Frontal cortex (tissue), 4 donors: Measurements from ENCODE around the gene DNAH14. TPM values are rescaled to one million over a fixed set of nuclear protein-coding genes. Genes with fewer than 3 reads are reported as not detected.
A peak's percentile ranks its signal among the peaks of the same experiment; 100 is the strongest.

Experiments
- DNase-seq, 2 donors: peaks; one replicate each; pipeline ENCODE4 v3.0.0; 2012; ENCODE audit warnings: low spot score in 2 of 2
- FAIRE-seq: peaks from 2 replicates; lab custom pipeline; 2012; peaks lifted over from hg19 to GRCh38; lab: Jason Lieb, UNC
- total RNA-seq: library from RNA; depleted of rRNA; stranded (reverse); fragments of >200 nt; gene quantifications from one replicate; pipeline ENCODE4 v1.2.3, GENCODE V29; 2014
- donor health status: control.
- donor health status: control.
- donor health status: control.

DNAH14 gene
- total RNA-seq, 1 donor from 2014 or later = 37.5 TPM

DNA sequence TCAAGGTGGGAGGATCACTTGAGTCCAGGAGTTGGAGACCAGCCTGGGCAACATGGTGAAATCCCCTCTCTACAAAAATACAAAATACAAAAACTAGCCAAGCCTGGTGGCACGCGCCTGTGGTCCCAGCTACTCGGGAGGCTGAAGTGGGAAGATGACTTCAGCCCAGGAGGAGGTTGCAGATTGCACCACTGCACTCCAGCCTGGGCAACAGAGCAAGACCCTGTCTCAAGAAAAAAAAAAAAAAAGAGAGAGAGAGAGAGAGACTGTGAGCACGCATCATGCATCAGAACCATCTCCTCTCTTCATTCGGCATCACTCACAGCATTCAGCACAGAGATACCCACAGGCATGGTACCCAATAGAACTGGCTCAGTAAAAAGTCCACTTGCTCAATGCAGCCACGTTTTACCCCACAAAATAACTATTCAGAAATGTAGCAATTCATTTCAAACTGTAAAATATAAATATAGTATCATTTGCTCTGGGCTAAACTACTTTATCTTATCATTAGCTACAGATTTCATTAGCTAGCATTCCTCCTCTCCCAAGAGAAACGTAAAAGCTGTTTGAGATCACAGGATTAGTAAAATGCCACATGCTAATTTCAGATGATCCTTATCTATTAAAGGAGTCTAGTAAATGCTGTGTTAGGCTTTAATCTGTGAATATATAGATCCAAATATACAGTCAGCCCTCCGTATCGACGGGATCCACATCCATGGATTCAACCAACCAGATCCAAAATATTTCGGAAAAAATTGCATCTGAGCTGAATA is 486.7 kb downstream of the DNAH14 start:
- FAIRE-seq = no peak
- no peak for DNase-seq

DNA sequence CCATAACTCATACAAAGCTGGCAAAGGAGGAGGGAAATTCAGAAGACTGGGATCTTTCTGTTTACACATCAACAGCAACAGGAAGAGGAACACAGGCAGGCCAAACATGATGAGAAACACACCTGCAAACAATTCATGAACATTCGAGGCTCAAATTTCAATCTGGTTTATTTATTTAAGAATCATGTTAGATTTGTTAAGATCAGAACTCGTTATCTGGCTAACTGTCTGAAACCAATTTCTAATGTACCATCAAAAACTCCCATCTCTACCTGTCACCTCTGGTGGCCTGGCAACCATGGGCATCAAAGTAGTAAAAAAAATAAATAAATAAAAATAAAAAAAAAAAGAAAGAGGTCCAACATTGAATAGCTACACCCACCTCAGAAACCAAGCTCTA is 488.6 kb downstream of the DNAH14 start:
- DNase-seq = no peak
- FAIRE-seq = no peak

DNA sequence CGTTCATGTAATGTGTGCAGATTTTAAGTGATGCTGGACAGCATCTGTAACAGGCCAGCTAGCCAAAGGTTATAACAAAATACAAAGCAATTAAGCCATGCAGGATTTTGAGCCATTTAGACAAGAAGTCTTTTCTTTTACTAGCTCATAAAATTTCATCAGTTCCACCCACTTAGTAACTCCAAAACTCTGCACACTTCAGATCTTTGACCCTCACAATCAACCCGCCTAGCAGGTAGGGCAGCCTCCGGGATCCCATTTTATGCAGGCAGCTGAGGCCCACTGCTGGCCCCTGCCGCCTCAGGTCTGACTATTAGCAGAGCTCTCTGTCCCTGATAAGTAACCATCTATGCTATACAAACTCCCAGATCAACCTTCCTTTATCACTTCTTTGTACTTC is 489.1 kb downstream of the DNAH14 start:
- no peak for DNase-seq
- no peak for FAIRE-seq

DNA sequence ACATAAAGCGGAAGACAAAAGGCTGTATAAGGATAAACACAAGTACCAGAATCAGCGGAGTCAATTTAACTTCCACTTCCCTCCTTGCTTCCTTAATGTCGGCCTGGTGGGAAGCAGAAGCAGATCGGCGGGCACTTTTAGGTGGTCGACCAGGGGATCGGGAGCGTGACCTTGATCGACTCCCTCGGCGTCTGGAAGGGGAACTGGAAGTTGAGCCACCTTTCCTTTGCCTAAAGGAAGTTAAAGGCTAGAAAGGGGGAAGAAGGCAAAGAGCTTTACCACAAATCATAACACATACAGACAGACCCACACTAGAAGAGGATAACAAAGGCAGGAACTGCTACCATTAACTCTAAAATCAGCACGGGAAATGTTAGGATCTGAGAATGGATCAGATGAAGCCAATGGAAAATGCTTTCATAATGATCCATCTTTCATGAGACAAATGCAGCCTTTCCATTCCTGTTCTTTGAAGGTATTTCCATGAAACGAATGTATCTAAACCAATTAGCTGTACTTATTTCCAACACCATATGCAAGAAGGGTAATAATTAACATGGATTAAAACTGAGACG is 492.6 kb downstream of the DNAH14 start:
- DNase-seq (no peak), FAIRE-seq (no peak)

DNA sequence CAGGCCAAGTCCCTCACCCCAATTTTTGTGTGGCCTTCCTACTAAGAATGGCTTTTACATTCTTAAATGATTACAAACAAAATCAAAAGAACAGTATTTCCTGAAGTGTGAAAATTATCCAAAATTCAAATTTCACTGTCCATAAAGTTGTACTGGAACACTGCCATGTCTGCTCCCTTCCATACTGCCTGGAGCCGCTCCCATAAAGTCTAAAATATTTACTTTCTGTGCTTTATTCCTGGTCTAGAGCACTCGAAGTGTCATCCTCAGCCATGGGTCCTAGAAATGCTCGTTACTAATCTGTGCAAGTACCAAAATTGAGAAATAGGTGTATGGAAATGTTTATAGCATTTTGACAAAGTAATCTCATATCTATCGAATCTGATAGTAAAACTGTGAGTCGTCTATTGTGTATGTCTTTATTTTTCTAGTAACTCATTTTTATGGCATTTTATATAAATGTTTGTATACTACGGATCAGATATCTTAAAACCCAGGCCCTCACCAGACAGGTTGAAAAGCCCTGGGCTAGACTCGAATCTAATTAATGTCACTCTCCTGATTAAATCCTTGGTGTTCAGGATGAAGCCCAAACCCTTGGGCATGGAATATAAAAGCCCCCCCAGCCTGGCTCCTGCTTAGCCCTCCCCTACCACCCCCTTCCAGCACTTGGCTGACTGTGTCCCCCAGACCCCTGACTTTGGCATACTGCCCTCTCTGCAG is 493.5 kb downstream of the DNAH14 start:
- DNase-seq (no peak), FAIRE-seq (no peak)

DNA sequence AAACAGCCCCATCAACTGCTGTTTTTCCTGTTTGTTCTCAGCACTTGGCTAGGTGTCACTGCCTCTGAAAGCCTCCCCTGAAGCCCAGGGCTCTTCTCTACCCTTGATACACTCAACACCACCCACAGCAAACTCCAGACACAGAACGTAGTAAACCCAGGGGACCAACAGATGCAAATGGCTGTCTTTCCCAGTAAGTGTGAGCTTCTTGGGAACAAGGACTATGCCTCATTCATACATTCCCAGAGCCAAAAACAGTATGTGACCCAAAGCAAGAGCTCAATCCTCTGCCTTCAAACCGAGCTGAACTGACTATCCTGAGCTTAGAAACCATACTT is 494.0 kb downstream of the DNAH14 start:
- FAIRE-seq = no peak
- DNase-seq = no peak

DNA sequence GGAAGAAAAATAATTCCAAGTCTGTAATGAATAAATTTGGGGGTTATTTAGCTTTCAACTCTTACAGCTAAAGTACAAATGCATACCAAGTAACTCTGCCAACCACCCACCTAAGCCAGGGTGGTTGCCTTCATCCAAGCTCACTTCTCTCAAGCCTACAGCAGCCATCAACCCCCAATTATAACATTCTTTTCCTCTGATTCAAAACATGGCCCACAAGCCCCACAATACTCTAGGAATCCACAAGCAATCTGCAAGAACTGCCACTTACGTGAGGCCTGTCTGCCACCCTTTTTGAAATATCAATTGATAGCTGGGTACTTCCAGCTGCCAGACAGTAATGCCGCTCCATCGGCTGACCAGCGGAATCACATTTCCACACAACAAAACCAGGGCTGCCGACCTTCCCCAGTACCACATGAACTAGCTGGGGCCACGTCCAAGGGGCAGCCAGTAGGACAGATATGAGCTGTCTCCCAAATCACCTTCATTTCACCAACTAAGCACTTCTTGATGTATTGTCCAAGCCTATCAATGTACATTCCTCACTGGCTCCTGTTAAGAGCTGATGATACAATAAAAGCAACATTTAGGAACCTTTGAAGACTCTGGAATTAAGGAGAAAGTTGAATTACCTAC is 495.2 kb downstream of the DNAH14 start:
- FAIRE-seq = no peak

DNA sequence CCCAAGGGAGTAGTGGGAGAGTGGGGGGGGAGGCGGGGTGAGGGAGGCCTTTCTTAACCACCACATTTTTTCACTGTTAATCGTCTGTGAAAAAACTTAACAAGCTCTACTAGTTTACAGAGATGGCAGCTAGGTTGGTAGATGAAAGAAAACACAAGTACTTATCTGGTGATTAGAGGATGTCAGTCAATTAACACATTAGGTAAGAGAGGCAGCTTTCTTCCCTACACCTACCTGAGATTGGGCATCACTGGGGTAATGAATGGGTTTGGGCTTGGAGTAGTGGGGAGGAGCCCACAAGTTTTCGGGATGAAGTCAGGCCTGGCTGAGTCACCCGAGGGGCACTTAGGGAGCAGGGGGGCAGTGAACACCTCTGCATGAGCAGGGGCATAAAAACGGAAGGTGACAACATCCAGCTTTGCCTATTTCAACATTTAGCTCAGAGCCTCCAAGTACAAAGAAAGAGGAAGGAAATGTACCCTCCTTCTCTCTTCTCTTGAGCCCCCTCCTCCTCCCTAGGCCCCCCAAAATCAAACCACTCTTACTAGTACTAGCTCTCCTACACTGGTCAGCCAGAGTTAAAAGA is 495.8 kb downstream of the DNAH14 start:
- no peak for DNase-seq
- FAIRE-seq = no peak

More for the DNA sequence above, 495.2 kb downstream of the DNAH14 start:
- DNase-seq = no peak

DNA sequence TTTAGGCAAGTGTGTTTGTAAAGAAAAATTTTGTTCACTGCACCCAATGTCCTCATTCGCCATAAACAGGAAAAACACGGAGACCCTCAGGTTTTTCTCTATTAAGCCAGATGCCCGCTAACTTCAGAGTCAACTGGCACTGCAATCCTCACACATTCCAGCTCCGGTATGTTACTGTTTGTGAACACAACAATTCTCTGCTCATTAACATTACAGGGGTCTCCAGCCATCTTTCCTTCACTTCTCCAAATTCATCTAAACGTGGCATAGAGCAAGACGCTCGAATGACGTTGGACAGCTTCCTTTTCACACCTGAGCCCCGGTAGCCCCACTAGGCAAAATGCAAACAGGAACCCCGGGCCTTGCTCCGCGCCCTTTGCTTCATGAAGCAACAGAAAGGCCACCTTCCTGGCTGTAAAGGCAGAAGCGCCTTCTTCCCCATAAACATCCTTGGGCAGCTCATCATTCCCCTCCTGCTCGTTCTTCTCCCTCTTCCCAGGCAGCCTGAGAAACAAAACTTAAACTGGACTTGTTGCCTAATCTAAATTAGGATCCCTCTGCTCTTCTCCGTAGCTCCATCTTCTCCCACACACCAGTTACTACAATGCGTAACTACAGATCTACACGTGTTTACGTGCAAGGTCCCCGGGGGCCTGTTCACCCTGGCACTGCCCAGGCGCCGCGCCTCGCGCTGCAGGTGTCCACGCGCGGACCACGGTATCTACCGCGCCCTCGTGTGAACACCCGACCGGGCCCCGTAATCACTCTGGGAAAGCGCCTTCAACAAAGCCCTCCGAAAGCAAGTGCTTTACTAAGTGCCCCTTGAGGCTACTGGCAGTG is 497.1 kb downstream of the DNAH14 start:
- FAIRE-seq = no peak
- peak in 1 of 2 donors; percentile 45 for DNase-seq

DNA sequence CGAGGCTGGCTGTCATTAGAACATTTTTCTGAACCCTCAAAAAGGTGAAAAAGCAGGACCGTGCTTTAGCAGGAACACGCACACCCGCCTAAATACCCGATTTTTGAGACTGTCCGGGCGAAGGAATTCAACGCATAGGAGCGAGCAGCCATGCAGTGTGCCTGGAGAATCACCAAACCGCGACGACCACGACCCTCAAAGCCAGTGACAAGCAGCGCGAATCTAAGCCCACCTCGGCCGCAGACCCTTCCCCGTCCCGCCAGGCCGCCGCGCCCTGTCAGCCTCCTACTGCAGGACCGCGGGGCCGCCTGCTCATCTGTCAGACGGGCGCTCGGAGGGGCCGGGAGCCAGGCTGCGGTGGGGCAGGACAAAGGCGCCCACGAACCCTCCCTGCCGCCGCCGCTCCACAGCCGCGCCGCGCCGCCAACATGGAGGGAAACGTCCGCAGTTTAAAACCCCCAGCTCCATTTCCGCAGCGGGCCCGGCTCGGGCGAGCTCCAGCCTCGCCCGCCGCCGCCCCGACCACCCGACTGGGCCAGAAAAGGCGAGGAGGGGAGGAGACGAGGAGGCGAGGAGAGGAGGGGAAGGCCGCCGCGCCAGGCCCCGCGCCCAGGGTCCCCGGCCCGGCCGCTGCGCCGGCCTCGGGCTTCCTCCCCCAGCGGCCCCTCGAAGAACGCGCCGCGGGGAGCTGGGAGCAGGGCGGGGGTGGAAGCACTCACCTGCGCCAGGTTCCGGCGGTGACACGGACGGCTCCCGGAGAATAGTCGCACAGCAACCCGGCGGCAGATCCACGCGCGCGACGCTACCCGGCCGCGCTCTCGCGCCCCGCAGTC is 498.0 kb downstream of the DNAH14 start, which contains the start of gene LBR:
Gene LBR (minus strand): TSS at position 804 of the 833 bp plus-strand sequence. CDS start 3,963 bp downstream, outside the sequence.
- FAIRE-seq = no peak
- DNase-seq = peak; percentile 31 to 39

DNA sequence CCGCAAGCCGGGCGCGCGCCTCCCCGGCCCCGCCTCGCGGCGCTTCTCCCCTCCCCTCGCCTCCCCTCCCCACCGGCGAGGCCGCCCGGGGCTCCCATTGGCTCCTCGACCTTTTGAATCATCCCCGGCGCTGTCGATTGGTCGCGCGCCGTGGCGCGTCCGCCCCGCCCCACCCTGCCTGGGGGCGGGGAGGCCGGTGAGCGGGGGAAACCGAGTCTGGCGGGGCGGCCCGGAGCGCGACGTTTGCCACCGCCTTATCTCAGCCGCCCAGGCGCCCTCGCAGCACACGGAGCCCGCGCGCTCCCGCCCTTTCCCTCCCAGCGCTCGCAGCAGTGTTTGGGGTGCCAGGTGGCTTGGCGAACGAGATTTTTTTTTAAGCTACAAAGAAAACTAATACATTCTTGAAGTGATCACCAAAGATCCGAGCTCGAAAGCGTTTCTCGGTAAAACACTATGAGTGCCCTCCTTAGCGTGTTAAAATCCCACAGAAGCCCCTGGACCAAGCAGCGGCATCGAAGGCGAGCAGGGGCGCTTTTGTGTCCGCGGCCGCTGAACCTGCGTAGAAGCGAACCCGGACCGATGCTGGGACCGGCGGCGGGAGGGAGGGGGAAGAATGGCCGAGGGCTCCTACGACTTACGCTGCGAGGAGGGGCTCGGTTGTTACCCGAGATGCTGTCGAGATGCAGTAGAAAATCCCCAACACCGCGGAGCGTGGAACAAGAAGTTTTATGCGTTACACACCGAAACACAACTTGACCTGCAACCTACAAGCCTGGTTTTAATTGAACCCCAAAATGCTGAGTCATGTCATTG is 498.8 kb downstream of the DNAH14 start:
- DNase-seq (peak; percentile 97 to 98), FAIRE-seq (no peak)

DNA sequence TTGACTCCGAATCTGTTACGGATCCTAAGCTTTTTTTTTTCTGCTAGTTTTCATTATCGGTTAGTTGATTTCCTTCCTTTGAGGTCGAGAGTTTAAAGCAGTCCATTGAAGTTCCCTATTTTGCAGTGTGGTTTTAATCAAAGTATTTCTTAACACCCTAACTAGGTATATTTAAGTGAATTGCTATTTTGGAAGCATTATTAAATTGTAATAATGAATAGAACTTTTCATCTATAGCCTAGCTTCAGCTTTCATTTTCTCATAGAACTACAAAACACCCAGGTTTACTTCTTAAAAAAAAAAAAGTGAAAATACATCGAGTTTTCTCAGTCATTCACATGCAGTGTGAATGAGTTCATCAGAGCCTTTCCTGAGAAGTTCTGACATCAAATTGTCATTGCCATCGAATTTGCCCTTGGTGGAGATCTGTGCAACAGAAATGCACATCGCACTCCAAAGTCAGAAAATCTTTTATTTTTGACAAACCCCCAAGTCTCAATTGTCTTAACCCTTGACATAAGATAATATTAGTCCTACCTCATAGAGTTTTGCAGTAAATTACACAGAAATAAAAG is 499.5 kb downstream of the DNAH14 start:
- DNase-seq (peak in 1 of 2 donors; percentile 42), FAIRE-seq (no peak)

DNA sequence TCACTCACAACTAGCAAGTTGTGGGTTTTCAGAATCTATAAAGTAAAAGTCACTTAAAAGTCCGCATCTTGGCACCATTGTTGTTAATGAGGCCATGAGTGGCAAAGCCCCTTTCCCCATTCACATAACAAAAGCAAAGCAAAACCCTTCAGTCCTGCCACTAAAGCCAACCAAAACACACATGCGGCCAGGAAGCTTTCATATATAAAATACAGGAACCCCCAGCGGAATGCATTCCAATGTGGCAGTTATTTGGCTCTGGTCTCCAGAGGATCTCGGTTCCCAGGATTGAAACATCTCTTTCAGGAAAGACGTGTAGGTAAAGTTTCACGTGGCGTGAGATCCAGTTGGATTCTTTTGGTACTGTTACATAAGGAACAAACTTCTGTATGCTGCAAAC is 500.8 kb downstream of the DNAH14 start:
- DNase-seq (no peak), FAIRE-seq (no peak)

DNA sequence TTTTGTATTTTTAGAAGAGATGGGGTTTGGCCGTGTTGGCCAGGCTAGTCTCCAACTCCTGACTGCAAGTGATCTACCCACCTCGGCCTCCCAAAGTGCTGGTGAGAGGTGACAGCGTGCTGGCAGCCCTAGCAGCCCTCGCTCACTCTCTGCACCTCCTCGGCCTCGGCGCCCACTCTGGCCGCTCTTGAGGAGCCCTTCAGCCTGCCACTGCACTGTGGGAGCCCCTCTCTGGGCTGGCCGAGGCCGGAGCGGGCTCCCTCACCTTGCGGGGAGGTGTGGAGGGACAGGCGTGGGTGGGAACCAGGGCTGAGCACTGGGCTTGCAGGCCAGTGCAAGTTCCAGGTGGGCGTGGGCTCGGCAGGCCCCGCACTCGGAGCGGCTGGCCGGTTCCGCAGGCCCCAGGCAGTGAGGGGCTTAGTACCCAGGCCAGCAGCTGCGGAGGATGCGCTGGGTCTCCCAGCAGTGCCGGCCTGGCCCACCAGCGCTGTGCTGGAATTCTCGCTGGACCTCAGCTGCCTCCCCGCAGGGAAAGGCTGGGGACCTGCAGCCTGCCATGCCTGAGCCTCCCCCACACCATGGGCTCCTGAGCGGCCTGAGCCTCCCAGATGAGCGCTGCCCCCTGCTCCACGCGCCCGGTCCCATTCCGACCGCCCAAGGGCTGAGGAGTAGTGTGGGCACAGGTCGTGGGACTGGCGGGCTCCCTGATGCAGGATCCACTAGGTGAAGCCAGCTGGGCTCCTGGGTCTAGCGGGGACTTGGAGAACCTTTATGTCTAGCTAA is 501.8 kb downstream of the DNAH14 start:
- no peak for FAIRE-seq
- no peak for DNase-seq

DNA sequence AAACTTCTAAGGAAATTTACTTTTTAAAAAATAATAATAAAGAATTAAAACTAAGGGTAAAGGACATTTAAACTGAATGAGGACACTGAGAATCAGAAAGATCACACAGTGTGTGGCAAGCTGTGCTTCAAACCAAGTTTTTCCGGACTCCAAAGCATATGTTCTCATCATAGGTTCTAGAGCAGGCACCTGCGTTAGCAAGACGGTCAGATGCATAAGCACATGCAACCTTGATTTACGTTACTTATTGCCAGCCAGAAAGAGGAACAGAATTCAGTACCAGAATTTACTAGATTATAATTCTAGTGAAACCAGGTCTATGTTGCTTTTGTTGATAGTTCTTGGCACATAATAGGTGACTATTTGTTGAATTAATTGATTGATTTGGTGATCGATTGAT is 504.6 kb downstream of the DNAH14 start:
- FAIRE-seq (no peak), DNase-seq (no peak)

DNA sequence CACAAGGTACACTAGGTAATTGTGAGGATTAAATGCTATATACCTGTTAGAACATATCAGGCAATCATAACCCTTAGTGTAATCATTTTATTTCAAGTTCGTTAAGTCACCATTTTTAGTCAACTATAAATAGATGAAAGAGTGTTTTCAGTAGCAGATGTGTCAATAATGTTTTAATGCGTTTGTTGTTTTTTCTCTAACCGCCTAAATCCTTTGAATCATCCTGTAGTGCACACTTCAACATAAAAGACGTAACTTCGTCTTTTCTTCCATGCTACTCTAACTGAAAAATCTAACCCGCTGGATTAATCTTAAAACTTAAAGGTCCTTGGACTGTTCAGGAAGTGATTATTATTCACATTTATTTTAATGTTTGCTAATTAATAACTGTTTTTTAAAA is 505.6 kb downstream of the DNAH14 start:
- FAIRE-seq (no peak), DNase-seq (no peak)

DNA sequence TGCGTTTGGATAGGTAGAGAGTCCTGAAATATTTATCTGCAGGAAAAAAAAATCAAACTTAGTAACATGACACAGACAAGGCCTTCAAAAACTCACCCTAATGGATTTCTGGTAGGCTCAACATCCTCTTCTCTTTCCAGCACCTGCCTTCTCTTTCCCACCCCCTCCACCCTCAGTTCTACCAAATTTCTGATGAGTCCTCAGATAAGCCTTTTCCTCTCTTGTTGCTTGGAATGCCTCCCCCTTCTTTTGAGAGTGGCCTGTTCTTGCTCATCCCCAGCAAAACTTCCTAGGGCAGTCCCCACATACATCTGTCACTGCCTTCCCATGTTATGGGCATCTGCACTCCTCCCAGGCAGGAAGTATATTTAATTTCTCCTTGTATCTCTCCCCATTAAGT is 506.0 kb downstream of the DNAH14 start:
- DNase-seq (no peak), FAIRE-seq (no peak)
